Measurements from ENCODE around the gene RANBP9.

GRCh38 chr6:13681305-13682061 is 30.2 kb downstream of the RANBP9 start:
- TF ChIP-seq CTCF (IDR thresholded peaks at IDR 0.05 in 4 of 5, conservative IDR thresholded peaks at IDR 0.05 in 1 of 5) (no peak), POLR2A (IDR thresholded peaks at IDR 0.05) (no peak)

Measured in gastrocnemius medialis (tissue), 4 donors.